Adrenal gland (tissue), 5 donors: ENCODE measurements around the gene DMRTC2.

ENCODE experiments used
- POLR2A ChIP-seq, 2 donors: fragments of 450-650 bp; IDR thresholded peaks; one replicate each; pipeline ENCODE4 v1.6.1; 2017; ENCODE audit warnings: antibody characterized with exemption in 2 of 2, mild to moderate bottlenecking in 2 of 2, moderate library complexity in 1 of 2
- TF ChIP-seq, protein P1 (sequence below), 6 experiments: fragments of 450-650 bp in 4 of 6; fragments of 200-600 bp in 2 of 6; sonication (generic) in 1 of 6; IDR thresholded peaks; 1 replicate in 5 of 6; 2 replicates in 1 of 6; pipeline versions ENCODE4 v1.5.1 to v1.8.0; 2016 to 2021; ENCODE audit warnings: antibody characterized with exemption in 6 of 6, mild to moderate bottlenecking in 2 of 6, moderate library complexity in 1 of 6
- donor health status: DM: no; HTN: no; CAD: no.

DNA sequence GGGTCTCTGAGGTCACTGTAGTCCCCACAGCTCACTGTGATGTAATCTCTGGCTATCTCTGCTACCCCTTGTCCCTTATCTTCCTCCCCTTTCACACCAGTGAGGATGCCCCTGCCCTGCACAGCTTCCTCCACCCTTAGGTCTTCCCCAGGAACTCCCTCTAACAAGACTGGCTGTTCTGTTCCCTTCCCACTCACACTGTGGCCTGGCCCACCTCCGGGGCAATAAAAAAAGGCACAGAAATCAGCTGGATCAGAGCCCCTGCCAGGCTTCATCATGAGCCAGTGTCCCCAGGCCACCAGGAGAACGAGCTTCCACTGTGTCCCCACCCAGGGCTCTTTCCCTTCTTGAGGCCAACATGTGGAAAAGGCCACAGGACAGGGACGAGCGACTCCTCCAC is 43.8 kb upstream of the DMRTC2 start:
- TF ChIP-seq, protein P1, sequence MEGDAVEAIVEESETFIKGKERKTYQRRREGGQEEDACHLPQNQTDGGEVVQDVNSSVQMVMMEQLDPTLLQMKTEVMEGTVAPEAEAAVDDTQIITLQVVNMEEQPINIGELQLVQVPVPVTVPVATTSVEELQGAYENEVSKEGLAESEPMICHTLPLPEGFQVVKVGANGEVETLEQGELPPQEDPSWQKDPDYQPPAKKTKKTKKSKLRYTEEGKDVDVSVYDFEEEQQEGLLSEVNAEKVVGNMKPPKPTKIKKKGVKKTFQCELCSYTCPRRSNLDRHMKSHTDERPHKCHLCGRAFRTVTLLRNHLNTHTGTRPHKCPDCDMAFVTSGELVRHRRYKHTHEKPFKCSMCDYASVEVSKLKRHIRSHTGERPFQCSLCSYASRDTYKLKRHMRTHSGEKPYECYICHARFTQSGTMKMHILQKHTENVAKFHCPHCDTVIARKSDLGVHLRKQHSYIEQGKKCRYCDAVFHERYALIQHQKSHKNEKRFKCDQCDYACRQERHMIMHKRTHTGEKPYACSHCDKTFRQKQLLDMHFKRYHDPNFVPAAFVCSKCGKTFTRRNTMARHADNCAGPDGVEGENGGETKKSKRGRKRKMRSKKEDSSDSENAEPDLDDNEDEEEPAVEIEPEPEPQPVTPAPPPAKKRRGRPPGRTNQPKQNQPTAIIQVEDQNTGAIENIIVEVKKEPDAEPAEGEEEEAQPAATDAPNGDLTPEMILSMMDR (IDR thresholded peaks at IDR 0.05): no peak
- no peak for TF ChIP-seq POLR2A (IDR thresholded peaks at IDR 0.05)
